ENCODE results near the gene NFYA.

Gene NFYA

DNA sequence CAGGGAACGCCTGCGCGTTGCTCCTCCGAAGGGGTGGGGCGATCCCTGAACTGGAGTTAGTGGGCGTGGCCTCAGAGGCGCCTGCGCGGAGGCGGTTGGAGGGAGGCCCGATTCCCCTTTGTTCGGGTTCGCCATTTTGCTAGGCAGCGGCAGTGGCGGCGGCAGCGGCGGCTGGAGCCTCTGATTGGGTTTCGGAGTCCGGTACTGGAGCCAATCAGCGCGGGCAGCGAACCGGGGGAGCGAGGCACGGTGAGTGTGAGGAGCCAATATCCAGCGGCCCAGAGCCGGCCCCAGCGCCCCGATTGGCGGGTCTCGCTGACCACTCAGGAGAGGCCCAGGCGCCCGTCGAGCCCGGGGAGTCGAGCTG lies at the start of gene NFYA:
Gene NFYA, plus strand, starts transcription at position 139 of the 367 bp plus-strand sequence. CDS start 6,116 bp downstream, outside the sequence.
- no peak for DNase-seq

DNA sequence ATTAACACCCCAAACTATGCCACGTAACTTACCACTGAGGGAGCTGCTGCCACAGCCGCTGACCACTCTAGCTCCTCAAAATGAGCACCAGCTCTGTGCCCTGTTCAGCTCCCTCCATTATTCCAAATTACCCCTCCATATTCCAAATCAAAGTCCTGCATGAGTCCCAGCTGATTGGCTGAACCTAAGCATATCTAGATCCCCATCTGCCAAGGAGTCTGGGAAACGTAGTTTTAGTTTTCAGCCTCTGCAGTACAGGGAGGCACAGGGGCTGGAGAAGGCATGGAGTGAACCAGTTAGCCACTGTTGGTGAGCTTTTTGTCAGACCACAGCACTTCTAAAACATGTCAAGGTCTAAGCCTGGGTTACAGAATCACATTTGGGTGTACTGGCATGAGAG lies 49.7 kb upstream of the NFYA start:
- DNase-seq: no peak

DNA sequence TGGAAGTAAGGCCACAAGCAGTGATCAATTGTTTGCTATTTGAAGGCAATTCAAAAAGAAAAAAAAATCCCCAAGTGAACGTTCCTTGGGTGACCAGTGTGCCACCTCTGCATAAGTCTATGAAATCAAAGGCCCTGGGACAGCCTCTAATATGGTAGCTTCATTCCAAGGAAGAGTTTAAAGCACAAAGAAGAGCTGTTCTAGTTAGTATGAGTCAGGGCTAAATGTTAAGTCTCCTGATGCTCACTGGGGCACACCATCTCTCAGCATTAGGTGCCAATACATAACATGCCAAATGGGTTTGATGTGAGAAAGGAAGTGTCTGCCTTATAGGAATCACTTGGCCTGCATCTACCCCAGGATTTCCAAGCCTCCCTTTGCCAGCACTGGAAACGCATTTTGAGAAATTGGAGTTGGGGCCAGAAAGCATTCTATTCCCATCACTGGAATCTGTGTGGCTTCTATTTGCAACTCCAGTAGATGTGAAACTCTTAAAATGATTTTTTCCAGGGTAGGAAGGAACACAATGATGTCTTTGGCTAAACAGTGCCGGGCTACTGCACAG lies 46.7 kb upstream of the NFYA start:
- DNase-seq: no peak

DNA sequence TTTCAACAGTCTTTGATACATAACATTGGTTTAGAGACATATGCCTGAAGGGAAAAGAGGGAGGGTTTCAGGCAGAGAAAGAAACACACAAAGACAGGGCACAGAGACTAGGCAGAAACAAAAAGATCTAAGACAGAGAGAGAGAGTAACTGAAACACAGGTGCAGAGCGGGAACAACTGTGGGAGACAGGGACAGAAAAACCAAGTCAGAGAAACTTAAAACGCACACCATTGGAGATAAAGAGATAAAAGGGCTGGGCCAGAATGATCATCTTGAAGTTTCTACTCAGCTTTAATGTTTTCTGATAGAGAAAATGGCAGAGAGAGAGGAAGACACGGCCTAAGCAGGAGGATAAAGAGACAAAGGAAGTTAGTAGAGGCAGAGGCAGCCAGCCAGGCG lies 45.5 kb upstream of the NFYA start:
- no peak for DNase-seq

DNA sequence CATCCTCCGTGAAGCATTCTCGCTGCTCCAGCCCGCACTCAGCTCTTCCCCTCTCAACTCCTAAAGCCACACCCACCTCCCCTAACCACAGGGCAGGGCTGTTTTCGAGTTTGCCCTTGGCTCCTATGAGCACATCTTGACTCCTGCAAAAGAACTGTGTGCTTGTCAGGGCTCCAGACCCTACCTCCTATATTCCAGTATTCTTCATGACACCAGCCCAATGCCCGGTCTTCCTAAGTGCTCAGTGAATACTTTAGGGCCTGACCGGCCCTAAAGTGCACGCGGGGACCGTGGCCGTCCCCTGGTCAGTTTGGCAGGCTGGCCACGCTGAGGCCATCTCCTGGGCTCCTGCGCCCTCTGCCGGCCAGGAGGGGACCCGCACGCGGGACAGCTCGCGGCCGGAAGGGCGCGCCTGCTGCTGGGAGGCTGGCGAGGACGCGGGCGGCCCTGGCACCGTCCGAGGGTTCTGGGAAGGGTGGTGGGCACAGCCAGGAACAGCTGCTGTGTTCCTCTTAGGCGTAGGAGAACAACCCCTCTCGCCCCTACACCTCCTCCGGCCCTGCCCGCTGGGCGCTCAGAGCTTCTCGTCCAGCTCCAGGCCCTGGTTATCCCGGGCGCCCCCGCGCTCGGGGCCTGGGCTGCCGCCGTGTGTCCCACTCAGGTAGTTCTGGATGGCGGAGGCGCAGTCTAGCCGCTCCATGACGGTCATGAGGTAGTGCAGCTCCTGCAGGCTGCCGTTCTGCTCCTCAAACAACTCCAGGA lies 44.8 kb upstream of the NFYA start:
- DNase-seq: peak; percentile 66

DNA sequence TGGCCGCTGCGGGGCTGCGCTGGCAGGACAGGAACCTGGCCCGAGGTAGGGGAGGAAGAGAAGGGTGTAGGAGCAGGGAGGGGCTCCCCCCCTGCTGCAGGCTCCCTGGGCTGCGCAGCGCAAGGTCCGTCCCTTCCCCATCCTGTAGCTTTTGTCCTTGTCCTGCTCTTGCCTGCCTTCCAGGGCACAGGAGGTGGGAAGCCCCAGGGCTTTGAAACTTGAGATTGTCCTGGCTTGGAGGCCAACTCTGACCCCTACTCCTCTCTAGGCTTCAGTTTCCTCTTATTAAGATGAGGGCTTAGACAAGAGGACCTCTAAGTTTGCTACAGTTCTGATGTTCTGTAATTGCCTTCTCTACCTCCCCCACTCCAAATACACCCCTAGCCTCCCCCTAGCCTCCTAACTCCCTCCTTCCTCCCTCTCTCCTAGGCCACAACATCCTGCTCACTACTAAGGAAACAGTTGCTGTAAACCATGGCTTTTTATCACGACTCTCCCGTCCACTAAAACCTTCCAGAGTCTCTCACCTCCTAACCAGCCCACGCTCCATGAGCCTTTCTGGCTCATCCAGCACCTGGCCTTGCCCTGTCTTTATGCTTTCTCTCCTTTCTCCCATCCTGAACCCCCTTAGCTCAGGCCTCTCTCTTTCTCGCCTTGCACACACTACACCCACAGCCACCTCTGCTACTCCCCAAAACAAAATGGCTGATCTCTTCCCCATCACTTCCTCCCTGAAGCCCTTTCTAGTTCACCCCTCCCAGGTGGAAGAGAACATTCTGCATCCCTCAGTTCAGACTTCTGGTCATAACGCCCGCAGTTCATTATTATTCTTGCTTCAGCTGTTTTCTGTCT lies 44.0 kb upstream of the NFYA start:
- no peak for DNase-seq

DNA sequence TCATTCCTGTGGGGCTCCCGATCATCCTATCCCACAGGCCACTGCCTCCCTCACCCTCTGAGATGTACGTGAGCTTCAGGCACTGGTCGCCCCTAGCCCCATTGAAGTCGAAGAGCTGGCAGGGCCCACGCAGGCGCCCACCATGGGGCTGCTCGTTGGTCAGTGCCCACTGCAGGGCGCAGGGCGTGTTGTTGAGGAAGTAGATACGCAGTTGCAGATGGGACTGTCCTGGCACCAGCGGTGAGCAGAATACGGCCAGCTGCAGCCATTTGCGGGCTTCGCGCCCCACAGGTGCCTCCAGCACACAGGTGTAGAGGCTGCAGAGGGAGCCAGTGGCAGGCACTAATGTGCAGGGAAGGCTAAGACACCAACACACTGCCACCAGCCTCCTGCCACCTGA lies 39.9 kb upstream of the NFYA start:
- DNase-seq: no peak

DNA sequence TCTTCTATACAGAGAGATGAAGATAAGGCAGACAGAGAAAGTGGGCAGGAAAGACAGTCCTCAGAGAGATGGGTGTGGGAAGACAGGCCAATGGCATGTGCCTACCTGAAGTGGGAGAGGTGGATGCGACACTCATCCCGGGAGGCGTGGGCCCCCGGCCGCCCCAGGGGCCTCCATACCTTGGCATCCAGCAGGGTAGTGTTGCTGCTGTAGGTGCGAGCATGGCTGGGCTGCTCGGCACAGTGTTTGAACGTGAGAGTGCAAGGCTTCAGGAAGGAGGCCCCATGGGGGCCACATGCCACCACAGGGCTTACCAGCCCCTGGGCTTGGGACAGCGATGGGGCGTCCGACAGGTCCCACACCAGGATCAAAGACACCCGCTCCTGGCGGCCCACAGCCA lies 39.0 kb upstream of the NFYA start:
- DNase-seq: no peak

DNA sequence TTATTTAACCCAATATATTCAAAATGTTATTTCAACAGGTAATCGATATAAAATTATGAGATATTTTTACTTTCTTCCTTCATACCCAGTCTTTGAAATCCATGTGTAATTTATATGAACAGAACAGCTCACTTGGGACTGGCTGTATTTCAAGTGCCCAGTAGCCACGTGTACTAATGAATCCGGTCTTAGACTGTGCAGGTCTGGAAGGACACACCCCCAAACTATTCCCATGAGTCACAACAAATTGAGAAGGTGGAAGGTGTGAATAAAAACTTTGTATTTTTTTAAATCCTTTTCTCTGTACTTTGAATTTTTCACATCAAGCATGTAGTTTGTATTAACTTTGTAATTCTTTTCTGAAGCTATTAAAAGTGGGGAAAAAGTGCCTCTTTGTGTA lies 36.6 kb upstream of the NFYA start:
- no peak for DNase-seq

DNA sequence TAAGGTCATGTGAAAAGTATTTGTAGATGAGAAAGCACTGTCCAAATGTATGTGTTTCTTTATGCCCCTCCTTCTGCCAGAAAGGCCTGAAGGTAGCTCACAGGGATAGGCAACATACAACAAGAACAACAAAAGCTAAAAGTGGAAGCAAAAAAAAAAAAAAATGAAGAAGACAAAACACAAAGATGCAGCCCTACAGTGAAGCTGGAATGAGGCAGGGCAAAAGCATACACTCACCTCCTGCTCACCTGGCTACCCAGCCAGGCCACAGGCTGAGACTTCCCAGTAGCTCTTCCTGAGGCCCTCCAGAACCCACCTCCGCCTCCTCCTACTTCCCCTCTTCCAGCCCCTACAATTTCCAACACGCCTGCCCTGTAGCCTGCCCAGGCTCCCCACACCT lies 36.2 kb upstream of the NFYA start:
- DNase-seq: no peak

DNA sequence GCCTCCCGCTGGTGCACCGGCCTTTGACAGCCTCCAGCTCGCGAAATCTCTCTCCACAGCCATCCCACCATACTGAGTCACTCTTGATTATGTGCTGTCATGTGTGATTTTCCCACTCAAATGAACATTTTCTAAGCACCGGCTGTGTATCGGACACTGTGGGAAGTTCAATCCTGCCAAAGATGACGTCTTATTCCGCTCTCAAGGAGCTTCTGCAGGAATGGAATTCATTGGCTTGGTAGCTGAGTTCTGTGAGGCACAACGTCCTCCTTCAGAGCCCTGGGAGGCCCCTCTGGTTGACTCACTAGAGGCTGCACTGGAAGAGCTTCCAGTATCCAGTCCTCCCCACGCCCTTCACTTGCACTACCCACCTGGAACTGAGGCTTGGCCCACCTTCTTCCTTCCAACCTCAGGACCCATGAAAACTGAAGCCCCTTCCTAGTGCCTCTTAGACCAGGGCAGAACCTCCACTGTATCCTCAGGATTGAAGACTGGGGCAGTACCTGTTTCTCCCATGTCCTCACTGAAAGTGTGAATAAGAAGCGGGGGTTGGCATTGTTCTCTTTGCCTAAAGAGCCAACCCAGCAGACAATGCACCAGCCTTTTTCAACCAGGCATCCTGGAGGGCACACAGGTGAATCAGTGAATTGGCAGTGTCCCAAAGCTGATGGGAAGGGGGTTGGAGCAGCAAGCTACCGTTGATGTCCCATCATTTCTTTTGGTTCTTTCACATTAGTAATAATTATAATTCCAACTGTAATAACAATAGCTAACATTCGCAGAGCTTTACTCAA lies 35.5 kb upstream of the NFYA start:
- DNase-seq: no peak

DNA sequence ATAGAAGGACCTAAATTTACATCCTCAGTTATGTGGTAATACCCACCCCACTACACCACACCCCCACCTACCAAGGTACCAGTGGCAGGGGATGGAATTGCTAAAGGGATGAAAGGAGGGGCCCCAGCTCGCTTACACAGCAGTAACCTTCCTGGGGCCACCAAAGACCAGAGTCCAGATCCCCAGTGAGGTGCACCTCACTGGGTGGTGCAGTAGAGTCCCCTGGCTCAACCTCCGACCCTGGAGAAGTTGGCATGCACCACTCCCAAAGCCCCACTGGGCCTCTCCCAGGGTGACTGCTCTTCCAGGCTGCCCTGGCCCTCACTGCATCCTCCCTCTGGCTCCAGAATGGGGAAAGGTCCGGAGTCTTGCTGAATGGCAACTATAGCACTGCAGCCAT lies 34.6 kb upstream of the NFYA start:
- DNase-seq: no peak

DNA sequence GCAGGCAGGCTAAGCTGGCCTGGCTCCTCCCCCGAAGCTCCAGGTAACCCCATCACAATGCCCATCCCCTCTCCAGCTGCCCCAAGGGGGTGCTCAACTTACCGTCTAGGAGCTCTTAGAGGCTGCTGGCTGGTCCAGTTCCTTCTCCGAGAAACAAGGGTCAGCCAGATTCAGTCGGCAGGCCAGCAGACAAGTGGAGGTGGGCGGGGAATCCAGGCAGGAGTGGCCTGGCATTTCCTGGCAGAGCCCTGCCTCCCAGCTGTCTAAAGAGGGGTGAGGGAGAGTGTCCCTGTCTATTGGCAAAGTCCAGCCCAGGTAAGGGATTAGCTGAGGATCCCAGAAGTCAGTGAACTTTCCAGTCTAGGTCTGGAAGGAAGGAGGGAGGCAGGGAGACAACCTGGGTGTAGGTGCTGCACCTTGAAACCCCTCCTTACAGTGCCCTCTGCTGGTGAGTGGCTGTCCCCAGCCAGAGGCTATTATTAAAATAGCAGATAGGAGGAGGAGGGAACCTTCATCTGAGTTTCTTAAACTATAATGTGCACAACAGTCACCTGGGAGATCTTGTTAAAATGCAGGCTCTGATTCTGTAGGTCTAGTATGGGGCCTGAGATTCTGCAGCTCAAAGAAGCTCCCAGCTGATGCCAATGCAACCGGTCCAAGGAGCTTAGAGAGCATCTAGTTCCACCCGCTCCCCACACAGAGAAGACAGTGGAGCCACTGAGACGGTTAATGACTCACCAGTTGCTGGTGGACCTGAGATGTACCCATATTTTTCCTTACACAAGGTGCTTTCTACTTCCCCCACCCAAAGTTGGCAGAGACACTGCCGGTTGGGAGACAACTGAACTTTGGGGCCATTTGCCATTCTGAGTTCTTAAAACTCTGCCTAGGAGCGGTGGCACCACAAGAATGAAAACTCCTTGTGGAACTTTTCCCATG lies 33.4 kb upstream of the NFYA start, which contains the start of gene UNC5CL:
Gene UNC5CL, minus strand, starts transcription at position 162 of the 939 bp plus-strand sequence. CDS start 4,147 bp downstream, outside the sequence.
- no peak for DNase-seq

DNA sequence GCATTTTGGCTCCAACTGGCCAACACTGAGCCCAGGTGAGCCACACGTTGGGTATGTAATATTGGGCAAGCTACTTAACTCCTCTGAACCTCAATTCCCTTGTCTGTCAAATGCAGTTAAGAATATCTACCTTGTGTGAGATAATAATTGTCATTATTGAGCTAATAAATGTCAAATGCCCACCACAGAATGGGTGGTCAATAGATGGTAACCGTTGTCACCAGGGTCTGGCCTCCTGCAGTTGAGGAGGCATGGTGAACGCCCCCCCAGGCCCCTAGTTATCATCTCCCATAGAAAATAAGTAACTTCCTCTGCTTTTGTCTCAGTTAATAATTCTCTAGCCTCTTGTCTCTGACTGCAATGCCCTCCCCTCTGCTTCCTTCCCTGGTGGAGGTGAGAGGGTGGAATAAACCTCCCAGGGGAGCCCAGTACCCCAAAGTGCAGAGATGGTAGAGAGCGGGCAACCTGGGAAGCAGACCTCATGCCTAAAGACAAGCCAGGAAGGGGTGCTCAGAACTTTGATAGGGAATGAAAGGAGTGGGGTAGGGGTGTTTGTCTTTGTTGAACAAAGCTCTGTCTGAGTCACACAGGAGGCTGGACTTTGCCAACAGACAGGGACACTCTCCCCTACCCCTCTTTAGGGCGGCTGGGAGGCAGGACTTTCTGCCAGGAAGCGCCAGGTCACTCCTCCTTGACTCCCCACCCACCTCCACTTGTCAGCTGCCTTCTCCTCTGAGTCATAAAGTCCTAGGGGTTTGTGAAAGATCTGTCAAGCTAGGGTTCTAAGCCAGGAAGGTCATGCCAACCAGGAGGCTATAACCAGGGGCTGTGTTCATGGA lies 32.5 kb upstream of the NFYA start:
- DNase-seq: no peak

DNA sequence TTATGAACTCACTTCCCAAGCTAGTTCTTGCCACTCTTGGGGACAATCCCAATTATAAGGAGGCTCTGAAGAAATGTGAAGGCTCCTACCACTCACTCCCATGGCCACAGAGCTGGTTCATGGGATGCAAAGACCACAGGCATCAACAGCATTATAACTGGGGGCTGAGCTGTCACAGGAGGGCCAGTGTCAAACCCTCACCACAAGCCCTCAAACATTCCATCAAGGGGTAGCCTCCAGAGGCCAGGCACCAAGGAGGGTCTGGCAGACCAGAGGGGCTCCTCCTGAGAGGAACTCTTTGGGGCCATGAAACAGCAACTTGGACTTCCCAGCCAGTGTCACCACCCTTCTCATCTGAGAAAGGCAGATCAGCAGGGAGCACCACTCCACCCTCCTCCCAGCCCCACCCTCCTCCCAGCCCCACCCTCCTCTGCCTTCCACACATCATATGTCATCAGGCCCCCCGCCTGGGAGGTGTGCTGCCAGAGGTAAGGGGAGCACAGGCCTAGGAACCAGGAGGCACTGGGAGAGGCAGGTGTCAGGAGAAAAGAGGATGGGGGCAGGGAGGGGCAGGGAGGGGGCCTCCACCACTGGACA lies 31.7 kb upstream of the NFYA start:
- no peak for DNase-seq

DNA sequence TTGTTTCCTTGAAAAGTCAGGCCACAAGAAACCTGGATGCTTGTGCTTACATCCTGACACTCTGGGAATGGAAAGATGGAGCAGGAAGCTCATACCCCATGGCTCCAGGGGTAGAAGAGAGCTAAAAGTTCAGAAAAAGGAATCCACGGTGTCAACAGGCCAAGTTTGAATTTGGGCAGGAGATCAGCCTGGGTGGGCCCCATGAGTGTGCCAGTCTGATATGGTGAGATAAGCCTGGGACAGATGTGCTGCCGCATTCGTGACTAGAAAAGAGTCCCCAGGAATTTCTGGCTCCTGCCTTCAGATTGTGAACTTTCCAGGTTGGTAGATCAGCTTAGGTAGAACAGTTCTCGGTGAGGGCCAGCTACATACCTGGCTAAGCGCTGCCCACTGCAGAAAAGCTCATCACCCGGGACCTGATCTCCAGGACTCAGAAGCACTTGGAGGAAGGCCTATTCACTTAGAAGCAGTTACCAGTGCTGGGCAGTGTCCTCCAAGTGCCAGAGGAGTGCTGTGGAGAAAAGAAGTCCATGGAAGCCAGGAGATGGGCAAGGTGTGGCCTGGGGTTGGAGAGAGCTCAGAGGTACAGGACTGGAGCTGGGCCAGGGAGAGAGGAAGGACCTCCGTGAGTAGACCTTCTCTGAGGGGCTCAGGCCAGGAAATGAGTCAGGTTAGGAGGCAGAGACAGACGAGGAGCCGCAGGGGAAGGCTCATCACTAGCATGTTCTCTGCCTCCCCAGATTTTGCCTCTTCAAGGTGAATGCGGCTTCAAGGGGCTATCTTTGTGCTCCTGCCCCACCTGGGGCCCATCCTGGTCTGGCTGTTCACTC lies 30.3 kb upstream of the NFYA start, which contains the start of gene TSPO2:
Gene TSPO2, plus strand, starts transcription at position 242 of the 830 bp plus-strand sequence. Its CDS starts 519 bp downstream, at position 761.
- DNase-seq: no peak

DNA sequence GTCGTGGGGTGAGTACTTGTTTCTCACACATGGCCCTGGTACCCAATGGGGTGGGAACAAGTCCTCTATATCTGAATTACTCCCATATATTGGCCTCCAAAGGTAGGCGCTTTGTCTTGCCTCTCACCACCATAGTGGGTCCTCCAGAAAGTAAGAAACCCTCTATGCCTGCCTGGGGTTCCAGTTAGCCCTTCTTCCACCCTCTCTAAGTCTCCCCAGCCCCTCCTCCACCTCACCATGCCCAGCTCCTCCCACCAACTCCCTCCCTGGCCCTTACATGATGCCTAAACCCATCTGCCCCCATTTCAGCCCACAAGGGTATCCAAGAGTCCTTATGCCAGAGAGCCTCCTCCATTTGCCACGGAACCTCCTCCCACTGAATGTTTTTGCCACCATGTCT lies 29.6 kb upstream of the NFYA start:
- no peak for DNase-seq

DNA sequence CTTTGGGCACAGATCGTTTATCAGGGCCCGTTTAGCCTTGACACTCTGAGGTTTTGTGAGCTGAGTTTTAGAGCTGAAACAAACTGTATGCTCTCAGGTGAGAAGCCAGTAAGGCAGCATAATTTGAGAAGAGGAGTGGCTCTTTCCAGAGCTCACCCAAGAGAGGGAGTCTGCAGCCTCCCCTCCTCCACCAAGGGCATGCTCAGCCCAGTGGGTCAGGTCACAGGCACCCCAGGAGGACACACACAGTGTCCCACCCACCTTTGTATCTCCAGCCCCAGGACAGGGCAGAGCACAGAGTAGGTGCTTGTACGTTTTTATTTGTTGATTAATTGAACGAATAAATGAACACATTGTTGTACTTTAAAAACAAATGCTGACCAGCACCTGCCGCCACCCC lies 27.1 kb upstream of the NFYA start:
- no peak for DNase-seq

DNA sequence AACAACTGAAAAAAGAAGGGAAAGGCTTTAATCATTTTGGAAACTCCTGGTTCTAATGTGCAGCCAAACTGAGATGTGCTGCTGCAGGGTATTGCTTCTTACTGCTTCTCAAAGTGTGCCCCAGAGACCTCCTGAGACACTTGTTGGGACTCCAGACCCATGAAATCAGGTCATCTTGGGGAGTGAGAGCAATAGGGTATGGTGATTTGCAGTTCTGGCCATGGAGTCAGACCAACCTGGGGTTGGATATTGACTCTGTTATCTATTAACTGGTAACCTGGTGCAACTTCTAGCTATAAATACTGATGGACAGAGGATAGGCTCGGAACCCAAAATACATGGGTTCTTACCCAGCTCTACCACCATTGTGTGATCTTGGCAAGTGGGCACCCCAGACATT lies 26.7 kb upstream of the NFYA start:
- DNase-seq: no peak

All from NCI-H1092 treated with DMSO at 0.1 percent for 48 hours (cell line).